GM20000 (cell line): Measurements from ENCODE around the gene RPS28.

Experiments used
- DNase-seq: peaks from one replicate; pipeline ENCODE4 v3.0.0; 2012; ENCODE audit warnings: low spot score
- TF ChIP-seq, protein P1 (sequence below): IDR thresholded peaks from 2 replicates; pipeline ENCODE4 v1.5.1; 2012; ENCODE audit warnings: mild to moderate bottlenecking, control low read depth; ENCODE audit errors: extremely low read depth, missing control alignments

The RPS28 gene

DNA sequence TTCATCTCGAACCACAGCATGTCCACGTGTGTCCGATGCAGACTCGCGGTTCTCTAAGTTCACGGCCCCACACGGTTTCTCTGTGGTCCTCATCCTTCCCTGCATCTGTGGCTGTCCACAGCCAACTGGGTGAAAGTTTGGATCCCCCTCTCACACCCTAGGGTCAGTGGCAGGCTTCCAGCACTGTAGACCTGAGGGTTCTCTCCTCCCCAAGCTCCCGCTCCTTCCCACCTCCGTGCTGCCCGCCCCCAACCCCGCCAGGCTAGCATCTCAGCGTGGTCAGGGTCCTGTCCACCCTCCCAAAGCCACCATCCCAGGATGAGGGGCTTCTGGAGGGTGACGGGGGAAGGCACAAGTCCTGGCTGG is 45.6 kb downstream of the RPS28 start:
- DNase-seq, result no peak
- TF ChIP-seq, protein P1, sequence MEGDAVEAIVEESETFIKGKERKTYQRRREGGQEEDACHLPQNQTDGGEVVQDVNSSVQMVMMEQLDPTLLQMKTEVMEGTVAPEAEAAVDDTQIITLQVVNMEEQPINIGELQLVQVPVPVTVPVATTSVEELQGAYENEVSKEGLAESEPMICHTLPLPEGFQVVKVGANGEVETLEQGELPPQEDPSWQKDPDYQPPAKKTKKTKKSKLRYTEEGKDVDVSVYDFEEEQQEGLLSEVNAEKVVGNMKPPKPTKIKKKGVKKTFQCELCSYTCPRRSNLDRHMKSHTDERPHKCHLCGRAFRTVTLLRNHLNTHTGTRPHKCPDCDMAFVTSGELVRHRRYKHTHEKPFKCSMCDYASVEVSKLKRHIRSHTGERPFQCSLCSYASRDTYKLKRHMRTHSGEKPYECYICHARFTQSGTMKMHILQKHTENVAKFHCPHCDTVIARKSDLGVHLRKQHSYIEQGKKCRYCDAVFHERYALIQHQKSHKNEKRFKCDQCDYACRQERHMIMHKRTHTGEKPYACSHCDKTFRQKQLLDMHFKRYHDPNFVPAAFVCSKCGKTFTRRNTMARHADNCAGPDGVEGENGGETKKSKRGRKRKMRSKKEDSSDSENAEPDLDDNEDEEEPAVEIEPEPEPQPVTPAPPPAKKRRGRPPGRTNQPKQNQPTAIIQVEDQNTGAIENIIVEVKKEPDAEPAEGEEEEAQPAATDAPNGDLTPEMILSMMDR, result no peak

DNA sequence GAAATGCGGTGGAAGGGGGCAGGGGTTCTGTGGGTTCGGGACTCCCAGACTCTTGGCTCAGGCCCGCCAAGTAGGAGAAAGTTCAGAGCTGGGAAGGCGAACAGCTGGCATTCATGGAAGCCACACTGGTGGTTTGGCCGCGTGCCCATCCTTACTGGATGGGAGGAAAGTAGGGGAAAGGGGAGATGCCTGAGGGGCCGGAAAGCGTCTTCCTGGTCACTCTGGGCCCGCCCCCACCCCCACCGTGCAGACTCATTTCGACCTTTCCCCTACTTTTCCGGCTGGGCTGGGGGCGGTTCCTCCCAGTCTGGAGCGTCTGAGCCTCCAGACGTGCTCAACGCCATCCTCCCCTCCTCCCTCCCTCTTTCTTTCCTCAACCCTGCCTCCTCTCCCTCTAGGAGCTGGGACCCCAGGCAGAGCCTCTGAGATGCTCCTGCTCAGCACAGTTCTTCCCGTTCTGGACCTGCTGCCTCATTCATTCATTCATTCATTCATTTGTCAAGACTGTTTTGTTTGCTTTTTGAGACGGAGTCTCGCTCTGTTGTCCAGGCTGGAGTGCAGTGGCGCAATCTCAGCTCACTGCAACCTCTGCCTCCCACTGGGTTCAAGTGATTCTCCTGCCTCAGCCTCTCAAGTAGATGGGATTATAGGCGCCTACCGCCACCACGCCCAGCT is 46.2 kb downstream of the RPS28 start:
- no peak for DNase-seq
- TF ChIP-seq, protein P1, result no peak

DNA sequence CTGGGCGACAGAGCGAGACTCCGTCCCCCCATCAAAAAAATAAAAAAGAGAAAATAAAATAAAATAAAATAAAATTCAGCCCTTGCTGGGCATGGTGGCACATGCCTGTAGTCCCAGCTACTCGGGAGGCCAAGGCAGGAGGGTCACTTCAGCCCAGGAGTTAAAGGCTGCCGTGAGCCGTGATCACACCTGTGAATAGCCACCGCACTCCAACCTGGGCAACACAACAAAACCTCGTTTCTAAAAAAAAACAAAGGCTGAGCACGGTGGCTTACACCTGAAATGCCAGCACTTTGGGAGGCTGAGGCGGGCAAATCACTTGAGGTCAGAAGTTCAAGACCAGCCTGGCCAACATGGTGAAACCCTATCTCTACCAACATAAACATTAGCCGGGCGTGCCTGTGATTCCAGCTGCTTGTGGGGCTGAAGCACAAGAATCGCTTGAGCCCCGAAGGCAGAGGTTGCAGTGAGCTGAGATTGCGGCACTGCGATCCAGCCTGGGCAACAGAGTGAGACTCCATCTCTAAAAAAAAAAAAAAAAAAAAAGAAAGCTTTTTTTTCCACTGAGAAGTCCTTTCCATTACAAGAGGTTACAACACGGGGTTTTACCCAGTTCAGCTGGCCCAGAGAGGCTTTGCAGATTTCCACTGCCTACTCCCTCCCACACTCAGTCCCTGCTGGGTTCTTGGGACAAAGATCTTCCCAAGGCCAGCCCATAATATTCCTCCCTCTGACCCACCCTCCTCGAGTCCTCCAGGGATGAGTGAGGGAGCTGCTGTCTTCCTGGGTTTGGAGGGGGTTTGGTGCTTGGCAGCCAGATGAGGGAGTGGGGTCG is 49.1 kb downstream of the RPS28 start:
- DNase-seq, result no peak
- TF ChIP-seq, protein P1, result no peak

GRCh38 chr19:8371011-8371804 is 49.9 kb downstream of the RPS28 start:
- TF ChIP-seq, protein P1, result no peak
- no peak for DNase-seq
